Measurements from ENCODE around the gene ATG9A. TPM values are rescaled to one million over a fixed set of nuclear protein-coding genes. Genes with fewer than 3 reads are reported as not detected.

The ATG9A gene
- total and polyA plus RNA-seq, 2 donors (not counting 3 experiments of a cell fraction or from before 2014, with no cell fraction given): 65.5 to 95.0 TPM

GRCh38 chr2:219272995-219273394 is 43.6 kb upstream of the ATG9A start:
- Histone ChIP-seq H3K27ac (ENCODE audit: insufficient read depth, low read depth, low read length) (no peak overlapping the region), H3K79me2 (ENCODE audit: control insufficient read depth, insufficient read depth, low read length) (no peaks in the 10 kb centered on the region), H3K9ac (replicated peaks; ENCODE audit: extremely low read depth, insufficient read depth, low read length) (no peak overlapping the region), H3K9me1 (replicated peaks; ENCODE audit: control insufficient read depth, extremely low read depth, insufficient read depth, low read length) (no peaks in the 10 kb centered on the region), H2AFZ (ENCODE audit: low read depth, low read length) (no peak overlapping the region), H3K4me1 (ENCODE audit: control insufficient read depth, extremely low read depth, insufficient read depth, low read length) (peaks cover 3% of the 10 kb centered on the region), H3K36me3 (ENCODE audit: control insufficient read depth in 2 of 2, extremely low read depth in 1 of 2, insufficient read depth in 2 of 2, low read length in 2 of 2) (no peaks in the 10 kb centered on the region), H3K27me3 (ENCODE audit: control insufficient read depth in 2 of 2, insufficient read depth in 2 of 2, low read length in 2 of 2) (peaks cover 4 to 10% of the 10 kb centered on the region in 2 experiments), H3K4me3 (replicated peaks in 1 of 3; ENCODE audit: insufficient read depth in 1 of 3, low read depth in 1 of 3, low read length in 3 of 3) (no peak overlapping the region), H4K20me1 (replicated peaks; ENCODE audit: control insufficient read depth, extremely low read depth, insufficient read depth, low read length) (no peaks in the 10 kb centered on the region), H3K9me3 (replicated peaks; ENCODE audit: control insufficient read depth, insufficient read depth, low read length) (no peaks in the 10 kb centered on the region), H3K4me2 (ENCODE audit: insufficient read depth, low read length) (no peak overlapping the region)
- ChIA-PET POLR2A (no interaction called here), CTCF (interaction anchor here (0.7 kb wide), 2 partner anchors 12 to 22 kb away, joined by 3 read pairs; no protein-coding TSS in a partner anchor)
- DNase-seq (ENCODE audit: low read depth, low spot score) (no peak), FAIRE-seq (no peak)
- TF ChIP-seq POLR2A (IDR thresholded peaks at IDR 0.05; ENCODE audit: low read depth, low read length): no peak
- no peak for TF ChIP-seq CTCF (IDR thresholded peaks at IDR 0.05; ENCODE audit: extremely low read depth in 1 of 2, insufficient read depth in 1 of 2, low read depth in 1 of 2, low read length in 2 of 2)
- no peak for TF ChIP-seq MYC (IDR thresholded peaks at IDR 0.05; ENCODE audit: low read depth, low read length)
- TF ChIP-seq JUN (IDR thresholded peaks at IDR 0.05; ENCODE audit: borderline replicate concordance, insufficient read depth, insufficient read length, low read depth): no peak
- no peak for TF ChIP-seq EZH2 (IDR thresholded peaks at IDR 0.05; ENCODE audit: borderline replicate concordance, low read depth, low read length, severe bottlenecking)
- no peak for TF ChIP-seq MAX (IDR thresholded peaks at IDR 0.05; ENCODE audit: insufficient read depth, insufficient read length)
- TF ChIP-seq GATA2 (IDR thresholded peaks at IDR 0.05; ENCODE audit: insufficient read depth, insufficient read length, low read depth, low read length): no peak
- no peak for TF ChIP-seq POLR2AphosphoS5 (IDR thresholded peaks at IDR 0.05; ENCODE audit: insufficient read depth, low read depth, low read length)
- no peak for TF ChIP-seq FOS (IDR thresholded peaks at IDR 0.05; ENCODE audit: borderline replicate concordance, insufficient read depth, low read length)
- intact Hi-C loops (cut with micrococcal nuclease): no loop called here
- dilution Hi-C loops (cut with MboI; ENCODE audit: extremely low pct_ligation_motif_present, low sequenced_read_pairs): no loop called here
- no TSS peak for BruUV-seq (replicated peaks)

Data from endothelial cell of umbilical vein (primary cell).